ENCODE measurements around the gene EXOC3. TPM values are rescaled to one million over a fixed set of nuclear protein-coding genes. Genes with fewer than 3 reads are reported as not detected.

The EXOC3 gene
- total and polyA plus RNA-seq, 10 of the 15 experiments (the other 5 are each of a cell fraction or from before 2014, with no cell fraction given), result 1.6 to 53.0 (median 27.9) TPM

GRCh38 chr5:472656-473550 lies 29.9 kb downstream of the EXOC3 start (continued):
- TF ChIP-seq ZNF592 (IDR thresholded peaks at IDR 0.05), result no peak
- no peak for TF ChIP-seq NFIC (IDR thresholded peaks at IDR 0.05; ENCODE audit: low read depth, low read length)
- no peak for TF ChIP-seq CEBPB (IDR thresholded peaks at IDR 0.05; ENCODE audit: borderline replicate concordance in 1 of 2, low read depth in 2 of 2, low read length in 2 of 2)
- no peak for TF ChIP-seq ASH2L (IDR thresholded peaks at IDR 0.05; ENCODE audit: borderline replicate concordance, low read depth)
- TF ChIP-seq ZNF622 (IDR thresholded peaks at IDR 0.05), result no peak
- TF ChIP-seq IKZF2 (IDR thresholded peaks at IDR 0.05), result no peak
- no peak for TF ChIP-seq NFYA (IDR thresholded peaks at IDR 0.05; ENCODE audit: borderline replicate concordance, low read depth, low read length)
- no peak for TF ChIP-seq ATF2 (IDR thresholded peaks at IDR 0.05; ENCODE audit: low read length)
- no peak for TF ChIP-seq CHD4 (IDR thresholded peaks at IDR 0.05)
- no peak; the same call in 1 of the 2 replicates for TF ChIP-seq RB1 (IDR thresholded peaks at IDR 0.05; ENCODE audit: borderline replicate concordance)
- TF ChIP-seq NR2C2 (IDR thresholded peaks at IDR 0.05; ENCODE audit: borderline replicate concordance, control insufficient read depth, insufficient read length, low read depth), result no peak
- no peak for TF ChIP-seq CBFB (IDR thresholded peaks at IDR 0.05; ENCODE audit: low read depth)
- TF ChIP-seq IRF5 (IDR thresholded peaks at IDR 0.05; ENCODE audit: borderline replicate concordance), result no peak
- TF ChIP-seq RUNX3 (IDR thresholded peaks at IDR 0.05; ENCODE audit: low read length), result no peak
- TF ChIP-seq ZBTB40 (IDR thresholded peaks at IDR 0.05; ENCODE audit: borderline replicate concordance), result no peak
- TF ChIP-seq RAD51 (IDR thresholded peaks at IDR 0.05), result no peak
- no peak for TF ChIP-seq ATF3 (IDR thresholded peaks at IDR 0.05; ENCODE audit: borderline replicate concordance, extremely low read depth, low read depth, low read length)
- TF ChIP-seq SMC3 (IDR thresholded peaks at IDR 0.05; ENCODE audit: borderline replicate concordance, low read length), result no peak
